HepG2 (cell line): ENCODE measurements around the gene MBOAT7. TPM values are rescaled to one million over a fixed set of nuclear protein-coding genes. Genes with fewer than 3 reads are reported as not detected.

ENCODE experiments used
- ASH2L ChIP-seq: fragments of 300-600, 200-600 bp; sonication (generic); IDR thresholded peaks from 2 replicates; pipeline ENCODE4 v1.7.0; 2017; ENCODE audit warnings: low read depth, mild to moderate bottlenecking, moderate library complexity, mixed read lengths, low read length; ENCODE audit not compliant: insufficient read length
- ATF1 ChIP-seq: IDR thresholded peaks from 2 replicates; pipeline ENCODE4 v1.6.1; 2016; ENCODE audit warnings: mild to moderate bottlenecking, control low read depth
- CHCHD3 ChIP-seq: sonication (generic); formaldehyde crosslinking; IDR thresholded peaks from 2 replicates; pipeline ENCODE4 v1.8.0; 2022; ENCODE audit warnings: mild to moderate bottlenecking, missing genetic modification reagents, moderate library complexity
- FLYWCH1 ChIP-seq: sonication (generic); formaldehyde crosslinking; IDR thresholded peaks from 2 replicates; pipeline ENCODE4 v1.8.1; 2023; ENCODE audit warnings: mild to moderate bottlenecking, missing genetic modification reagents
- HMG20B ChIP-seq: conservative IDR thresholded peaks from 2 replicates; pipeline ENCODE4 v1.6.1; 2016; ENCODE audit warnings: missing genetic modification reagents, missing compliant biosample characterization
- KLF11 ChIP-seq: IDR thresholded peaks from 2 replicates; pipeline ENCODE4 v1.6.1; 2016; ENCODE audit warnings: missing compliant biosample characterization
- NFYB ChIP-seq: sonication (generic); formaldehyde crosslinking; IDR thresholded peaks from 2 replicates; pipeline ENCODE4 v1.4.0; 2020; ENCODE audit warnings: missing genetic modification reagents
- NR2F1 ChIP-seq, 2 experiments: fragments of 450-650 bp in 1 of 2; formaldehyde crosslinking in 1 of 2; IDR thresholded peaks; 2 replicates each; pipeline versions ENCODE4 v1.5.0 to v1.6.1; 2016 to 2020; ENCODE audit warnings: mild to moderate bottlenecking in 1 of 2, missing compliant biosample characterization in 1 of 2, missing genetic modification reagents in 1 of 2, moderate library complexity in 1 of 2
- RBM22 ChIP-seq: fragments of 200-400 bp; formaldehyde crosslinking; optimal IDR thresholded peaks from 2 replicates; pipeline ENCODE3; 2017; ENCODE audit warnings: mild to moderate bottlenecking, low read length, moderate library complexity
- SNAI1 ChIP-seq: sonication (generic); formaldehyde crosslinking; IDR thresholded peaks from 2 replicates; pipeline ENCODE4 v1.5.0; 2020; ENCODE audit warnings: mild to moderate bottlenecking, missing genetic modification reagents, borderline replicate concordance
- SSRP1 ChIP-seq: IDR thresholded peaks from 2 replicates; pipeline ENCODE4 v1.6.1; 2016; ENCODE audit warnings: control low read depth
- ZFP90 ChIP-seq: sonication (generic); formaldehyde crosslinking; IDR thresholded peaks from 2 replicates; pipeline ENCODE4 v1.8.0; 2022; ENCODE audit warnings: missing genetic modification reagents, mild to moderate bottlenecking, inconsistent platforms, borderline replicate concordance
- ZFY ChIP-seq: sonication (generic); formaldehyde crosslinking; IDR thresholded peaks from 2 replicates; pipeline ENCODE4 v1.4.0; 2020; ENCODE audit warnings: missing genetic modification reagents
- ZNF3 ChIP-seq: IDR thresholded peaks from 2 replicates; pipeline ENCODE4 v1.7.0; 2017; ENCODE audit warnings: inconsistent platforms
- ZNF326 ChIP-seq: sonication (generic); formaldehyde crosslinking; IDR thresholded peaks from 2 replicates; pipeline ENCODE4 v1.4.0; 2020; ENCODE audit warnings: missing genetic modification reagents, borderline replicate concordance
- ZNF530 ChIP-seq: sonication (generic); formaldehyde crosslinking; IDR thresholded peaks from 2 replicates; pipeline ENCODE4 v1.5.0; 2020; ENCODE audit warnings: low read depth, mild to moderate bottlenecking, missing genetic modification reagents
- ZNF547 ChIP-seq: sonication (generic); formaldehyde crosslinking; IDR thresholded peaks from 2 replicates; pipeline ENCODE4 v1.5.1; 2020; ENCODE audit warnings: mild to moderate bottlenecking, missing genetic modification reagents
- ZNF737 ChIP-seq: sonication (generic); formaldehyde crosslinking; IDR thresholded peaks from 2 replicates; pipeline ENCODE4 v1.5.0; 2020; ENCODE audit warnings: missing genetic modification reagents, mild to moderate bottlenecking, borderline replicate concordance
- ZSCAN22 ChIP-seq: sonication (generic); formaldehyde crosslinking; IDR thresholded peaks from 2 replicates; pipeline ENCODE4 v1.4.0; 2020; ENCODE audit warnings: mild to moderate bottlenecking, missing genetic modification reagents
- polyA plus RNA-seq, 8 experiments: library from polyadenylated mRNA; depleted of rRNA in 3 of 8; stranded (reverse) in 7 of 8; unstranded in 1 of 8; fragments of >200 nt; fragmentation: Illumina TruSeq in 4 of 8; extraction: Trizol in 4 of 8; gene quantifications; 2 replicates each; pipeline versions ENCODE4 v1.2.1 to v1.2.3, GENCODE V29; 2011 to 2016; ENCODE audit warnings: low read depth in 4 of 8, missing spikeins in 1 of 8, mixed read lengths in 1 of 8; ENCODE audit not compliant: insufficient read depth in 1 of 8
- total RNA-seq, 5 experiments: library from RNA; depleted of rRNA; stranded (reverse); fragments of >200 nt; fragmentation: Illumina TruSeq; extraction: Trizol; gene quantifications; 2 replicates each; pipeline ENCODE4 v1.2.3, GENCODE V29; 2016; ENCODE audit warnings: low read depth in 1 of 5
- TF ChIP-seq, protein P1 (sequence below): sonication (generic); formaldehyde crosslinking; conservative IDR thresholded peaks from 2 replicates; pipeline ENCODE4 v1.4.0; 2020; ENCODE audit warnings: missing genetic modification reagents
- TF ChIP-seq, protein P2 (sequence below): sonication (generic); formaldehyde crosslinking; IDR thresholded peaks from 2 replicates; pipeline ENCODE4 v1.8.1; 2023; ENCODE audit warnings: missing genetic modification reagents, mild to moderate bottlenecking, borderline replicate concordance
- TF ChIP-seq, protein P3 (sequence below): sonication (generic); formaldehyde crosslinking; IDR thresholded peaks from 2 replicates; pipeline ENCODE4 v1.4.0; 2020; ENCODE audit warnings: missing genetic modification reagents
- TF ChIP-seq, protein P4 (sequence below): IDR thresholded peaks from 2 replicates; pipeline ENCODE4 v1.6.1; 2012; ENCODE audit warnings: inconsistent platforms
- TF ChIP-seq, protein P5 (sequence below): sonication (generic); formaldehyde crosslinking; IDR thresholded peaks from 2 replicates; pipeline ENCODE4 v1.5.0; 2020; ENCODE audit warnings: missing genetic modification reagents

MBOAT7 gene
- total and polyA plus RNA-seq, 2 of the 13 experiments (the other 11 are each of a cell fraction or from before 2014, with no cell fraction given) = 22.2 to 25.5 TPM

DNA sequence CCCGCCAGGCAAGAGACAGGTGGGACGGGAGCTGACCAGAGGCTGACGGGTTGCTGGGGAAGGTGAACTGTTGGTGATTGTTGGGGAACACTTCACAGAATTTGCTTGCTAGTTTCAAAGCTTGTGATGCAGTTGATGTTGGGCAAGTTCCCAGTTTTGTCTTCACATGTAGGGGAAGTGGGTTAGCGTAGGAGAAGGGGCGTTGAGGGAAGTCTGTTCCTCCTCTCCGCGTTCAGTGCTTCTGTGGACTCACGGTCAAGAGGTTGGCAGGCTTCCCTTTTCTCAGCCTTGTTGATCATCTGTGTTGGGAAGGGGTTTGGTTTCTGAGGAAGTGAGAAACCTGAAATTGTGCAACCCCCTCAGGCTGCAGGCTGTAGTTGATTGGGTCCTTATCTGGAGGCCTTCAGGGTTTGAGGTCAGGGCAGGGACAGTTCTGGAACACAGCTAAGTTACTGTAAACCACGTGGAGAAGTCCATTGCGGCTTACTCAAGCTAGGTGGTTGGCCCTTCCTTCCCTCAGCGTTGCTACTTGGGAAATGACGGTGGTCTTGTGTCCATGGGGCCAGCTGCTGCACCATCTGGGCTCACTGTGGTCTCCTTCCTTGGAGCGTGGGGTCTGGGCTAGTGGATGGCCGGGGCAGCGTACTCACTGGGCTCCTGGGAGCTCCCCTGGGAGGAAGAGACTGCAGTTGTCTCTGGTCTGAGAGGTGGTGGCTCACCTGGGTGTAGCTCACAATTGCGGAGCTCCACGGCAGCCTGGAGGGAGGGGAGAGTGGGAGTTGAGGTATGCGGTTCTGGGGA is 18.8 kb upstream of the MBOAT7 start (continued):
- TF ChIP-seq, protein P1, sequence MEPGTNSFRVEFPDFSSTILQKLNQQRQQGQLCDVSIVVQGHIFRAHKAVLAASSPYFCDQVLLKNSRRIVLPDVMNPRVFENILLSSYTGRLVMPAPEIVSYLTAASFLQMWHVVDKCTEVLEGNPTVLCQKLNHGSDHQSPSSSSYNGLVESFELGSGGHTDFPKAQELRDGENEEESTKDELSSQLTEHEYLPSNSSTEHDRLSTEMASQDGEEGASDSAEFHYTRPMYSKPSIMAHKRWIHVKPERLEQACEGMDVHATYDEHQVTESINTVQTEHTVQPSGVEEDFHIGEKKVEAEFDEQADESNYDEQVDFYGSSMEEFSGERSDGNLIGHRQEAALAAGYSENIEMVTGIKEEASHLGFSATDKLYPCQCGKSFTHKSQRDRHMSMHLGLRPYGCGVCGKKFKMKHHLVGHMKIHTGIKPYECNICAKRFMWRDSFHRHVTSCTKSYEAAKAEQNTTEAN (CRISPR knock-in tag) = no peak
- TF ChIP-seq ZNF547 (CRISPR knock-in tag) = no peak
- TF ChIP-seq, protein P2, sequence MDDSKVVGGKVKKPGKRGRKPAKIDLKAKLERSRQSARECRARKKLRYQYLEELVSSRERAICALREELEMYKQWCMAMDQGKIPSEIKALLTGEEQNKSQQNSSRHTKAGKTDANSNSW (CRISPR knock-in tag) = no peak
- TF ChIP-seq KLF11 (CRISPR knock-in tag) = no peak
- no peak for TF ChIP-seq NFYB
- TF ChIP-seq ZFP90 (CRISPR knock-in tag) = no peak
- TF ChIP-seq, protein P3, sequence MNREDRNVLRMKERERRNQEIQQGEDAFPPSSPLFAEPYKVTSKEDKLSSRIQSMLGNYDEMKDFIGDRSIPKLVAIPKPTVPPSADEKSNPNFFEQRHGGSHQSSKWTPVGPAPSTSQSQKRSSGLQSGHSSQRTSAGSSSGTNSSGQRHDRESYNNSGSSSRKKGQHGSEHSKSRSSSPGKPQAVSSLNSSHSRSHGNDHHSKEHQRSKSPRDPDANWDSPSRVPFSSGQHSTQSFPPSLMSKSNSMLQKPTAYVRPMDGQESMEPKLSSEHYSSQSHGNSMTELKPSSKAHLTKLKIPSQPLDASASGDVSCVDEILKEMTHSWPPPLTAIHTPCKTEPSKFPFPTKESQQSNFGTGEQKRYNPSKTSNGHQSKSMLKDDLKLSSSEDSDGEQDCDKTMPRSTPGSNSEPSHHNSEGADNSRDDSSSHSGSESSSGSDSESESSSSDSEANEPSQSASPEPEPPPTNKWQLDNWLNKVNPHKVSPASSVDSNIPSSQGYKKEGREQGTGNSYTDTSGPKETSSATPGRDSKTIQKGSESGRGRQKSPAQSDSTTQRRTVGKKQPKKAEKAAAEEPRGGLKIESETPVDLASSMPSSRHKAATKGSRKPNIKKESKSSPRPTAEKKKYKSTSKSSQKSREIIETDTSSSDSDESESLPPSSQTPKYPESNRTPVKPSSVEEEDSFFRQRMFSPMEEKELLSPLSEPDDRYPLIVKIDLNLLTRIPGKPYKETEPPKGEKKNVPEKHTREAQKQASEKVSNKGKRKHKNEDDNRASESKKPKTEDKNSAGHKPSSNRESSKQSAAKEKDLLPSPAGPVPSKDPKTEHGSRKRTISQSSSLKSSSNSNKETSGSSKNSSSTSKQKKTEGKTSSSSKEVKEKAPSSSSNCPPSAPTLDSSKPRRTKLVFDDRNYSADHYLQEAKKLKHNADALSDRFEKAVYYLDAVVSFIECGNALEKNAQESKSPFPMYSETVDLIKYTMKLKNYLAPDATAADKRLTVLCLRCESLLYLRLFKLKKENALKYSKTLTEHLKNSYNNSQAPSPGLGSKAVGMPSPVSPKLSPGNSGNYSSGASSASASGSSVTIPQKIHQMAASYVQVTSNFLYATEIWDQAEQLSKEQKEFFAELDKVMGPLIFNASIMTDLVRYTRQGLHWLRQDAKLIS = 0 out of 2 replicates have a peak, but pooled peaks have one; percentile 42
- TF ChIP-seq RBM22 = peak; percentile 94
- no peak; the same call in 1 of the 2 replicates for TF ChIP-seq HMG20B (CRISPR knock-in tag)
- TF ChIP-seq, protein P4, sequence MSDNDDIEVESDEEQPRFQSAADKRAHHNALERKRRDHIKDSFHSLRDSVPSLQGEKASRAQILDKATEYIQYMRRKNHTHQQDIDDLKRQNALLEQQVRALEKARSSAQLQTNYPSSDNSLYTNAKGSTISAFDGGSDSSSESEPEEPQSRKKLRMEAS = peak; percentile 71
- TF ChIP-seq ZNF530 = no peak
- TF ChIP-seq ZFY (CRISPR knock-in tag) = peak; percentile 17; the same call in 1 of the 2 replicates
- TF ChIP-seq, protein P5, sequence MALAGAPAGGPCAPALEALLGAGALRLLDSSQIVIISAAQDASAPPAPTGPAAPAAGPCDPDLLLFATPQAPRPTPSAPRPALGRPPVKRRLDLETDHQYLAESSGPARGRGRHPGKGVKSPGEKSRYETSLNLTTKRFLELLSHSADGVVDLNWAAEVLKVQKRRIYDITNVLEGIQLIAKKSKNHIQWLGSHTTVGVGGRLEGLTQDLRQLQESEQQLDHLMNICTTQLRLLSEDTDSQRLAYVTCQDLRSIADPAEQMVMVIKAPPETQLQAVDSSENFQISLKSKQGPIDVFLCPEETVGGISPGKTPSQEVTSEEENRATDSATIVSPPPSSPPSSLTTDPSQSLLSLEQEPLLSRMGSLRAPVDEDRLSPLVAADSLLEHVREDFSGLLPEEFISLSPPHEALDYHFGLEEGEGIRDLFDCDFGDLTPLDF (CRISPR knock-in tag) = no peak
- TF ChIP-seq SNAI1 (CRISPR knock-in tag) = no peak
- TF ChIP-seq NR2F1 (CRISPR knock-in tag; IDR thresholded peaks at IDR 0.05) = 0 out of 4 replicates have a peak, but pooled peaks of 1 of the 2 experiments have one; percentile 14
- TF ChIP-seq FLYWCH1 (CRISPR knock-in tag) = no peak
- no peak for TF ChIP-seq ZNF3 (CRISPR knock-in tag)
- TF ChIP-seq SSRP1 (CRISPR knock-in tag) = peak; percentile 44; the same call in 1 of the 2 replicates
- no peak for TF ChIP-seq ZNF737
- no peak for TF ChIP-seq ZNF326 (CRISPR knock-in tag)
- 0 out of 2 replicates have a peak, but pooled peaks have one; percentile 38 for TF ChIP-seq CHCHD3 (CRISPR knock-in tag)
- TF ChIP-seq ASH2L = no peak
- no peak for TF ChIP-seq ATF1 (CRISPR knock-in tag)
- TF ChIP-seq ZSCAN22 (CRISPR knock-in tag) = no peak
